Breast epithelium (tissue), 4 donors: ENCODE results near the gene CPT1C. TPM values are rescaled to one million over a fixed set of nuclear protein-coding genes. Genes with fewer than 3 reads are reported as not detected.

Experiments used
- DNase-seq, 2 donors: peaks; one replicate each; pipeline ENCODE4 v3.0.0-alpha.2; 2019; ENCODE audit warnings: low spot score in 2 of 2
- H3K27ac ChIP-seq, 2 donors: fragments of 200-600 bp; sonication (generic) in 1 of 2; one replicate each; pipeline ENCODE4 v1.5.1; 2016 to 2019; ENCODE audit warnings: mild to moderate bottlenecking in 1 of 2
- H3K27me3 ChIP-seq, 2 donors: fragments of 200-600 bp; sonication (generic) in 1 of 2; one replicate each; pipeline versions ENCODE4 v1.5.1 to v1.6.0; 2017 to 2019; ENCODE audit warnings: control low read depth in 1 of 2, mild to moderate bottlenecking in 1 of 2
- H3K36me3 ChIP-seq: fragments of 200-600 bp; one replicate; pipeline ENCODE4 v1.5.1; 2019
- H3K4me1 ChIP-seq, 2 donors: fragments of 200-600 bp; sonication (generic); one replicate each; pipeline ENCODE4 v1.5.1; 2016 to 2019; ENCODE audit warnings: control low read depth in 1 of 2
- H3K4me3 ChIP-seq, 3 donors: fragments of 200-600 bp; sonication (generic); 1 replicate in 2 of 3; 2 replicates in 1 of 3; pipeline ENCODE4 v1.5.1; 2016 to 2019; ENCODE audit warnings: mild to moderate bottlenecking in 3 of 3, moderate library complexity in 2 of 3
- H3K9me3 ChIP-seq, 2 donors: fragments of 200-600 bp; sonication (generic) in 1 of 2; one replicate each; pipeline ENCODE4 v1.5.1; 2016 to 2019; ENCODE audit warnings: control low read depth in 1 of 2
- CTCF ChIP-seq, 3 donors: fragments of 450-650 bp; IDR thresholded peaks; one replicate each; pipeline ENCODE4 v1.5.1; 2016 to 2017; ENCODE audit warnings: antibody characterized with exemption in 3 of 3, mild to moderate bottlenecking in 3 of 3, moderate library complexity in 3 of 3
- POLR2A ChIP-seq: fragments of 450-650 bp; IDR thresholded peaks from one replicate; pipeline ENCODE4 v1.6.1; 2016; ENCODE audit warnings: antibody characterized with exemption, mild to moderate bottlenecking, moderate library complexity
- POLR2AphosphoS5 ChIP-seq, 3 donors: sonication (generic); formaldehyde crosslinking; IDR thresholded peaks; one replicate each; pipeline ENCODE4 v1.6.1; 2017; ENCODE audit warnings: antibody characterized with exemption in 3 of 3
- intact Hi-C: fragments of 100-400 bp; cut with DNase I; formaldehyde crosslinking; loops from one replicate; pipeline ENCODE4 v1.15.1; 2023; ENCODE audit warnings: low total_unique reads
- total RNA-seq, 3 donors: library from RNA; depleted of rRNA; stranded (reverse); fragments of >200 nt; gene quantifications; one replicate each; pipeline ENCODE4 v1.1.0, GENCODE V29; 2016

CPT1C gene
- total RNA-seq, 3 donors from 2014 or later, result 0.80 to 14.4 (median 2.8) TPM

- H3K27ac ChIP-seq, result no peak overlapping the region
- intact Hi-C loops, result no loop called here
- peaks cover 0 to 14% of the 10 kb centered on the region in 2 donors for H3K4me1 ChIP-seq
- TF ChIP-seq CTCF (IDR thresholded peaks at IDR 0.05), result no peak
- TF ChIP-seq POLR2AphosphoS5 (IDR thresholded peaks at IDR 0.05), result no peak
- TF ChIP-seq POLR2A, result no peak
- DNase-seq, result no peak
- H3K36me3 ChIP-seq, result no peaks in the 10 kb centered on the region
- no peaks in the 10 kb centered on the region for H3K27me3 ChIP-seq
- H3K9me3 ChIP-seq, result no peaks in the 10 kb centered on the region
- no peak overlapping the region for H3K4me3 ChIP-seq
These were observed 45.3 kb upstream of the CPT1C start for GRCh38 chr19:49645592-49645991.

- Histone ChIP-seq H3K27me3 (no peaks in the 10 kb centered on the region), H3K4me3 (no peak overlapping the region), H3K36me3 (no peaks in the 10 kb centered on the region), H3K27ac (no peak overlapping the region), H3K4me1 (peaks cover 0 to 14% of the 10 kb centered on the region in 2 donors), H3K9me3 (no peaks in the 10 kb centered on the region)
- TF ChIP-seq CTCF (IDR thresholded peaks at IDR 0.05) (no peak), POLR2AphosphoS5 (IDR thresholded peaks at IDR 0.05) (no peak), POLR2A (no peak)
- no peak for DNase-seq
- intact Hi-C loops, result no loop called here
These were observed 44.9 kb upstream of the CPT1C start for GRCh38 chr19:49645995-49646394.

GRCh38 chr19:49646586-49646985 is 44.3 kb upstream of the CPT1C start:
- no peaks in the 10 kb centered on the region for H3K36me3 ChIP-seq
- intact Hi-C loops, result no loop called here
- TF ChIP-seq POLR2AphosphoS5 (IDR thresholded peaks at IDR 0.05) (no peak), CTCF (IDR thresholded peaks at IDR 0.05) (no peak), POLR2A (no peak)
- DNase-seq, result no peak
- H3K4me1 ChIP-seq, result peaks cover 0 to 14% of the 10 kb centered on the region in 2 donors
- H3K9me3 ChIP-seq, result no peaks in the 10 kb centered on the region
- H3K27me3 ChIP-seq, result no peaks in the 10 kb centered on the region
- no peak overlapping the region for H3K27ac ChIP-seq
- no peak overlapping the region for H3K4me3 ChIP-seq

GRCh38 chr19:49651029-49651819 is 39.7 kb upstream of the CPT1C start:
- Histone ChIP-seq H3K4me3 (no peak overlapping the region), H3K27ac (no peak overlapping the region), H3K36me3 (peaks cover 16% of the 10 kb centered on the region), H3K27me3 (no peaks in the 10 kb centered on the region), H3K4me1 (no peaks in the 10 kb centered on the region), H3K9me3 (no peaks in the 10 kb centered on the region)
- TF ChIP-seq CTCF (IDR thresholded peaks at IDR 0.05) (no peak), POLR2AphosphoS5 (IDR thresholded peaks at IDR 0.05) (no peak), POLR2A (no peak)
- DNase-seq, result no peak
- intact Hi-C loops, result no loop called here

- Histone ChIP-seq H3K9me3 (no peaks in the 10 kb centered on the region), H3K4me1 (no peaks in the 10 kb centered on the region), H3K27me3 (no peaks in the 10 kb centered on the region), H3K4me3 (no peak overlapping the region), H3K36me3 (peaks cover 16% of the 10 kb centered on the region), H3K27ac (no peak overlapping the region)
- intact Hi-C loops, result no loop called here
- DNase-seq, result no peak
- TF ChIP-seq POLR2A (no peak), POLR2AphosphoS5 (IDR thresholded peaks at IDR 0.05) (no peak), CTCF (IDR thresholded peaks at IDR 0.05) (no peak)
These were observed 38.9 kb upstream of the CPT1C start for GRCh38 chr19:49651820-49652550.
